CD8-positive, alpha-beta memory T cell (primary cell): ENCODE results near the gene FSHB. TPM values are rescaled to one million over a fixed set of nuclear protein-coding genes. Genes with fewer than 3 reads are reported as not detected.
"Not testable (repeated sequence)": the region's sequence is repeated elsewhere in the genome, so short reads cannot be mapped to it uniquely, and the experiment has no call there.

ENCODE experiments used
- CTCF ChIA-PET: fragments of 350-600 bp; sonication (Branson Sonifier 250); formaldehyde crosslinking; loops from one replicate; lab custom pipeline; 2021; ENCODE audit warnings: antibody characterized with exemption; lab: Charles Lee
- POLR2A ChIA-PET: fragments of 350-600 bp; sonication (Branson Sonifier 250); formaldehyde crosslinking; loops from one replicate; lab custom pipeline; 2021; ENCODE audit warnings: antibody characterized with exemption; lab: Charles Lee
- DNase-seq, 5 donors: peaks; one replicate each; pipeline versions ENCODE4 v3.0.0 to v3.0.0-alpha.2; 2020 to 2022; ENCODE audit warnings: mixed read lengths in 1 of 5
- H3K27ac ChIP-seq: one replicate; pipeline ENCODE4 v1.7.0; 2013; ENCODE audit warnings: low read depth, mild to moderate bottlenecking, low read length, moderate library complexity
- H3K27me3 ChIP-seq: 2 replicates; pipeline ENCODE4 v1.7.0; 2013; ENCODE audit warnings: low read length, mild to moderate bottlenecking; ENCODE audit not compliant: insufficient read depth, poor library complexity, severe bottlenecking
- H3K36me3 ChIP-seq: 2 replicates; pipeline ENCODE4 v1.7.0; 2013; ENCODE audit warnings: mild to moderate bottlenecking, low read length, moderate library complexity; ENCODE audit not compliant: insufficient read depth
- H3K4me1 ChIP-seq: 2 replicates; pipeline ENCODE4 v1.7.0; 2013; ENCODE audit warnings: mild to moderate bottlenecking, low read length, moderate library complexity; ENCODE audit not compliant: insufficient read depth
- H3K4me3 ChIP-seq: 2 replicates; pipeline ENCODE4 v1.7.0; 2013; ENCODE audit warnings: mild to moderate bottlenecking, low read length
- H3K9me3 ChIP-seq: 2 replicates; pipeline ENCODE4 v1.7.0; 2013; ENCODE audit warnings: mild to moderate bottlenecking, low read length
- H3K27ac Mint-ChIP-seq, 8 donors: one replicate each; pipeline ENCODE4 v1.8.0; 2020 to 2021; ENCODE audit warnings: mixed read lengths in 8 of 8, mild to moderate bottlenecking in 6 of 8, inconsistent platforms in 3 of 8, moderate library complexity in 3 of 8
- H3K27me3 Mint-ChIP-seq, 2 donors: one replicate each; pipeline ENCODE4 v1.8.0; 2020 to 2021; ENCODE audit warnings: mixed read lengths in 2 of 2, mild to moderate bottlenecking in 1 of 2, moderate library complexity in 1 of 2
- H3K36me3 Mint-ChIP-seq, 3 donors: one replicate each; pipeline ENCODE4 v1.8.0; 2020 to 2021; ENCODE audit warnings: mixed read lengths in 3 of 3, inconsistent platforms in 1 of 3, mild to moderate bottlenecking in 1 of 3
- H3K4me1 Mint-ChIP-seq, 3 donors: one replicate each; pipeline ENCODE4 v1.8.0; 2020 to 2021; ENCODE audit warnings: mixed read lengths in 3 of 3, inconsistent platforms in 1 of 3, mild to moderate bottlenecking in 1 of 3
- H3K4me3 Mint-ChIP-seq, 7 donors: one replicate each; pipeline ENCODE4 v1.8.0; 2020 to 2021; ENCODE audit warnings: mixed read lengths in 7 of 7, mild to moderate bottlenecking in 6 of 7, moderate library complexity in 4 of 7, inconsistent platforms in 2 of 7
- H3K9me3 Mint-ChIP-seq, 5 donors: one replicate each; pipeline ENCODE4 v1.8.0; 2020 to 2022; ENCODE audit warnings: mixed read lengths in 5 of 5, mild to moderate bottlenecking in 3 of 5, moderate library complexity in 2 of 5, inconsistent platforms in 1 of 5
- polyA plus RNA-seq: library from polyadenylated mRNA; unstranded; fragments of 300-500 nt; fragmentation: Illumina TruSeq; gene quantifications from one replicate; pipeline ENCODE4 v1.2.3, GENCODE V29; 2021
- total RNA-seq, 2 experiments: library from RNA; stranded (reverse); gene quantifications; one replicate each; pipeline ENCODE4 v1.2.3, GENCODE V29; 2021

The FSHB gene
- total and polyA plus RNA-seq, 3 experiments from 2014 or later = not detected

- Histone ChIP-seq H3K27me3 (no peaks in the 10 kb centered on the region), H3K27ac (no peak overlapping the region), H3K9me3 (no peaks in the 10 kb centered on the region), H3K36me3 (no peaks in the 10 kb centered on the region), H3K4me3 (no peak overlapping the region), H3K4me1 (no peaks in the 10 kb centered on the region)
- Mint-ChIP-seq H3K9me3 (peaks cover 0 to 4% (median 0%) of the 10 kb centered on the region in 5 donors), H3K4me3 (no peak overlapping the region), H3K27me3 (peaks cover 0 to 3% of the 10 kb centered on the region in 2 donors), H3K4me1 (peaks cover 0 to 8% (median 5%) of the 10 kb centered on the region in 3 donors), H3K27ac (peak overlapping the region in 1 of 8 donors; percentile 56), H3K36me3 (no peaks in the 10 kb centered on the region)
- CTCF ChIA-PET = no interaction called here
- no peak for DNase-seq
- POLR2A ChIA-PET = no interaction called here
Measured at GRCh38 chr11:30254307-30255298, 23.8 kb downstream of the FSHB start.

GRCh38 chr11:30255637-30256036 is 24.8 kb downstream of the FSHB start:
- Mint-ChIP-seq H3K9me3 (peaks cover 0 to 4% (median 0%) of the 10 kb centered on the region in 5 donors), H3K4me1 (peaks cover 0 to 8% (median 5%) of the 10 kb centered on the region in 3 donors), H3K4me3 (peak overlapping the region in 2 of 7 donors; percentile 13 to 39), H3K27ac (no peak overlapping the region), H3K27me3 (no peaks in the 10 kb centered on the region), H3K36me3 (no peaks in the 10 kb centered on the region)
- ChIA-PET POLR2A (no interaction called here), CTCF (no interaction called here)
- no peaks in the 10 kb centered on the region for H3K36me3 ChIP-seq
- H3K9me3 ChIP-seq = no peaks in the 10 kb centered on the region
- no peaks in the 10 kb centered on the region for H3K4me1 ChIP-seq
- no peak overlapping the region for H3K27ac ChIP-seq
- H3K4me3 ChIP-seq = no peak overlapping the region
- DNase-seq = no peak
- no peaks in the 10 kb centered on the region for H3K27me3 ChIP-seq

- Histone ChIP-seq H3K4me1 (no peaks in the 10 kb centered on the region), H3K27me3 (no peaks in the 10 kb centered on the region), H3K36me3 (no peaks in the 10 kb centered on the region), H3K27ac (no peak overlapping the region), H3K9me3 (no peaks in the 10 kb centered on the region), H3K4me3 (no peak overlapping the region)
- no peaks in the 10 kb centered on the region for H3K27me3 Mint-ChIP-seq
- no peak overlapping the region for H3K27ac Mint-ChIP-seq
- no peak for DNase-seq
- H3K36me3 Mint-ChIP-seq = no peaks in the 10 kb centered on the region
- POLR2A ChIA-PET = no interaction called here
- H3K9me3 Mint-ChIP-seq = peaks cover 0 to 4% (median 0%) of the 10 kb centered on the region in 5 donors
- H3K4me3 Mint-ChIP-seq = no peak overlapping the region
- H3K4me1 Mint-ChIP-seq = peaks cover 0 to 8% (median 5%) of the 10 kb centered on the region in 3 donors
- CTCF ChIA-PET = no interaction called here
Measured at GRCh38 chr11:30257058-30257457, 26.2 kb downstream of the FSHB start.

GRCh38 chr11:30258679-30259078 is 27.9 kb downstream of the FSHB start:
- no peak overlapping the region for H3K27ac Mint-ChIP-seq
- peaks cover 0 to 10% (median 0%) of the 10 kb centered on the region in 5 donors for H3K9me3 Mint-ChIP-seq
- H3K4me3 Mint-ChIP-seq = no peak overlapping the region
- ChIA-PET POLR2A (no interaction called here), CTCF (no interaction called here)
- DNase-seq = no peak
- Histone ChIP-seq H3K4me1 (no peaks in the 10 kb centered on the region), H3K9me3 (no peaks in the 10 kb centered on the region), H3K27ac (no peak overlapping the region), H3K4me3 (no peak overlapping the region), H3K36me3 (no peaks in the 10 kb centered on the region), H3K27me3 (no peaks in the 10 kb centered on the region)
- H3K27me3 Mint-ChIP-seq = no peaks in the 10 kb centered on the region
- no peaks in the 10 kb centered on the region for H3K36me3 Mint-ChIP-seq
- H3K4me1 Mint-ChIP-seq = peaks cover 0 to 8% (median 5%) of the 10 kb centered on the region in 3 donors

GRCh38 chr11:30260813-30261212 is 30.0 kb downstream of the FSHB start:
- CTCF ChIA-PET = no interaction called here
- no peaks in the 10 kb centered on the region for H3K36me3 Mint-ChIP-seq

GRCh38 chr11:30261821-30262220 is 31.0 kb downstream of the FSHB start:
- H3K9me3 ChIP-seq = no peaks in the 10 kb centered on the region
- Mint-ChIP-seq H3K27ac (no peak overlapping the region), H3K4me1 (no peaks in the 10 kb centered on the region), H3K9me3 (peaks cover 2 to 10% (median 3%) of the 10 kb centered on the region in 5 donors), H3K36me3 (no peaks in the 10 kb centered on the region), H3K27me3 (peaks cover 0 to 4% of the 10 kb centered on the region in 2 donors), H3K4me3 (no peak overlapping the region)
- H3K27me3 ChIP-seq = no peaks in the 10 kb centered on the region
- no peaks in the 10 kb centered on the region for H3K4me1 ChIP-seq
- ChIA-PET CTCF (no interaction called here), POLR2A (no interaction called here)
- no peak for DNase-seq
- H3K4me3 ChIP-seq = no peak overlapping the region
- H3K36me3 ChIP-seq = no peaks in the 10 kb centered on the region
- H3K27ac ChIP-seq = no peak overlapping the region

More at GRCh38 chr11:30260813-30261212, 30.0 kb downstream of the FSHB start:
- Mint-ChIP-seq H3K4me3 (no peak overlapping the region), H3K27ac (no peak overlapping the region), H3K9me3 (peaks cover 2 to 10% (median 3%) of the 10 kb centered on the region in 5 donors), H3K4me1 (peaks cover 0 to 3% (median under 1%) of the 10 kb centered on the region in 3 donors), H3K27me3 (peaks cover 0 to 4% of the 10 kb centered on the region in 2 donors)
- no peaks in the 10 kb centered on the region for H3K36me3 ChIP-seq
- DNase-seq = no peak
- no peaks in the 10 kb centered on the region for H3K4me1 ChIP-seq
- H3K27ac ChIP-seq = no peak overlapping the region
- POLR2A ChIA-PET = no interaction called here
- no peak overlapping the region for H3K4me3 ChIP-seq
- no peaks in the 10 kb centered on the region for H3K9me3 ChIP-seq
- H3K27me3 ChIP-seq = no peaks in the 10 kb centered on the region

GRCh38 chr11:30268638-30269037 is 37.8 kb downstream of the FSHB start:
- CTCF ChIA-PET, DNase-seq, POLR2A ChIA-PET, H3K27ac ChIP-seq, H3K27me3 ChIP-seq, H3K4me3 Mint-ChIP-seq, H3K36me3 Mint-ChIP-seq, H3K36me3 ChIP-seq, H3K4me3 ChIP-seq, H3K27ac Mint-ChIP-seq, H3K9me3 ChIP-seq, H3K4me1 ChIP-seq, H3K4me1 Mint-ChIP-seq, H3K9me3 Mint-ChIP-seq: not testable (repeated sequence)
- H3K27me3 Mint-ChIP-seq = peaks cover 10 to 19% of the 10 kb centered on the region in 2 donors

GRCh38 chr11:30270671-30271070 is 39.9 kb downstream of the FSHB start:
- Histone ChIP-seq H3K27me3 (no peaks in the 10 kb centered on the region), H3K4me3 (no peak overlapping the region), H3K27ac (no peak overlapping the region), H3K4me1 (no peaks in the 10 kb centered on the region), H3K36me3 (no peaks in the 10 kb centered on the region), H3K9me3 (no peaks in the 10 kb centered on the region)
- Mint-ChIP-seq H3K4me3 (no peak overlapping the region), H3K9me3 (peaks cover 0 to 2% (median 0%) of the 10 kb centered on the region in 5 donors), H3K27me3 (peaks cover 12 to 25% of the 10 kb centered on the region in 2 donors), H3K4me1 (no peaks in the 10 kb centered on the region), H3K36me3 (peaks cover 0 to 6% (median 2%) of the 10 kb centered on the region in 3 donors), H3K27ac (peak overlapping the region in 1 of 8 donors; percentile 48)
- no peak for DNase-seq
- CTCF ChIA-PET = no interaction called here
- POLR2A ChIA-PET = no interaction called here
